HG03025 (cell line): ENCODE results near the gene AKAP13.
A peak's percentile ranks its signal among the peaks of the same experiment; 100 is the strongest.
"Not testable (repeated sequence)": the region's sequence is repeated elsewhere in the genome, so short reads cannot be mapped to it uniquely, and the experiment has no call there.

Experiments
- ATAC-seq: cut with Tn5 transposase; IDR thresholded peaks from one replicate; pipeline ENCODE4 v1.9.1; 2021; ENCODE audit warnings: mild to moderate bottlenecking, moderate library complexity; ENCODE audit not compliant: unreplicated experiment, low FRiP score

The AKAP13 gene

GRCh38 chr15:85430406-85431204, 50.2 kb downstream of the AKAP13 start:
- ATAC-seq = peak; percentile 93

DNA sequence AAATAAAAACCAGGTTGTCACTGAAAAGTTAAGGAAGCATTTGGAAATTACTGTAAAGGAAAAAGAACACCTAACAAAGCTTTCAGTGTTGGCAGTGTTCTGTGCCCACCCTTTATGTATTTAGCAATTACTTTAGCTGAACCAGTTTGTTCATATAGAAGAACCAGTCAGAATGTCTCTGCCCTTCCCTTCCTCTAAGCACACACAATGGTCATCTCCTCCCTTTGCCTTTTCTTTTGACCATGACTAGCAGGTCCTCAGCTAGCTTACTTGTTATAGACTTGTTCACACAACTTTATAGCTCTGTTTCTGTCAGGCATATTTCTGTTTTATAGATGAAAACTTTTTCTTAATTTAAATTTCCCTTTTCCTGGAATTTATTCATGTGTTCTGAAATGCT, 59.6 kb downstream of the AKAP13 start:
- no peak for ATAC-seq

DNA sequence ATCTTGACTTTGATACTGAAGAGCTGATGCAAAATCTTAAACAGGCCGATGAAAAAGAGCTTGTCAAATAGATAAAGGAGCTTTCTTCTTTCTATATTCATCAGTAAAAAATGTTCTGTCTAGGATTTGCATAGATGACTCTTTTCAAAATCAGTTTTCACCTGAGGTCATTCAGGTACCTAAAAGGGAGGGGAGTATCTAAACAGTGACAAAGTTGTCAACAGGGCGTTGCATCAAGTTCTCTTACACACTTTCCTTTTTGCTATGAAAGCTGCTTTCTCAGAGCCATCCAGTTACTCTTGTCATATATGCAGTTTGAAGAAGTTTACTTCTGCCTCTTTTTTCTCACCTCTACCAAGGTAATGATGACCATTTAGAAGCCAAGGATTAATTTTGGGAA, 60.0 kb downstream of the AKAP13 start:
- ATAC-seq = no peak

DNA sequence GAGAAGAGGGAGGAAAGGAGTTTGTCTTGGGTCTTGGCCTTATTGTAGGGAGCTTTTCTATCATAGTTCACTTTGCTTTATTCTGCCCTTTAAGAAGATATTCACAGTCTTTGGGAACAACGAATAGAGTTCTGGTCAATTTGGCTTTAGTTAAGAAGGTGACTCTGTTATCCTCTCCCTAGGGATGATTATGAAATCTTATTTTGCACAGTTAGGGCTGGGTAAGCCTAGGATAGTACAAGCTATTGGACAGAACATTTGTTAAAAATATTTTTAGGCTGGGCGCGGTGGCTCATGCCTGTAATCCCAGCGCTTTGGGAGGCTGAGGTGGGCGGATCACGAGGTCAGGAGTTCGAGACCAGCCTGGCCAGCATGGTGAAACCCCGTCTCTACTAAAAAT, 61.5 kb downstream of the AKAP13 start:
- not testable (repeated sequence) for ATAC-seq

GRCh38 chr15:85443046-85443445, 62.6 kb downstream of the AKAP13 start:
- peak; percentile 28 for ATAC-seq

DNA sequence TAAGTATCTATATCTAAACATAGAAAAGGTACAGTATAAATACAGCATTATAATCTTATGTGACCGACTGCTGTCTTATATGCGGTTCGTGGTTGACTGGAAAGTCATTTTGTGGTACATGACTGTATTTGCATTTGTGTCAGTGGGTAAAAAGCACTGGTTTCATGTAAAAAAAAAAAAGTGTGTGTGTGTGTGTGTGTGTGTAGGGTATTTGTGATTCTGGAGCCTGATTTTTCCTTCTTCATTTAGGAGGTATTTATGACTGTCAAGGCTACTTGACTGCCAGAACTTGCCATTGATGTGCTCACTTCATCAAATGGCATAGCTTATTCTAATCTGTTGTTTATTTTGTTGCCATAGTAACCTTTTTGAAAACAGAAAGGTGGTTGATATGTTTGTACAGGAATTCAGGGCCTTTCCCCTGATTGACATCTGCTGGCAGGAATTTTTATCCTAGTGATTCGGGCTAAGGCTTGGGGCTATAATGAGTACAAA, 63.2 kb downstream of the AKAP13 start:
- peak; percentile 78 for ATAC-seq

- ATAC-seq = no peak
Measured at GRCh38 chr15:85444122-85444745, 63.8 kb downstream of the AKAP13 start.

- no peak for ATAC-seq
Measured at GRCh38 chr15:85445361-85445760, 65.0 kb downstream of the AKAP13 start.

- no peak for ATAC-seq
Measured at GRCh38 chr15:85451099-85451700, 70.8 kb downstream of the AKAP13 start.

DNA sequence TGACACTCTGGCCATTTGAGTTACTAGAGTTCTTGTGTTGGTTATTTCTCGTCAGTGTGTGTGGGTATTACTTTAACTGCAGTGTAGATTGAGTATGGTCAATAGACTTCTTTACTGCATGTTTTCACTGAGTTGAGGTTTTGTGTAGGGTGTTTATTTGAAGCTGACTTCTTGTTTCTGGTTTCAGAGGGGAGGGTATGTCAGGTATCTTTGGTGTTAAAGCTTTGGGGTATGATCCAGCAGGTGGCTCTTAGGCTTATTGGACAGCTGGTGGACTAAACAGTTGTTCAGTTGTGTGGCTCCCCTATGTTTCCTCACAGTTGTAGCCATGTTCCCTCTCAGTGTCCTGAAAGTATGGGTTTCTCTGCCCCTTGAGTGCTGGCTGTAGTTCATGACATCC, 72.0 kb downstream of the AKAP13 start:
- ATAC-seq = no peak

DNA sequence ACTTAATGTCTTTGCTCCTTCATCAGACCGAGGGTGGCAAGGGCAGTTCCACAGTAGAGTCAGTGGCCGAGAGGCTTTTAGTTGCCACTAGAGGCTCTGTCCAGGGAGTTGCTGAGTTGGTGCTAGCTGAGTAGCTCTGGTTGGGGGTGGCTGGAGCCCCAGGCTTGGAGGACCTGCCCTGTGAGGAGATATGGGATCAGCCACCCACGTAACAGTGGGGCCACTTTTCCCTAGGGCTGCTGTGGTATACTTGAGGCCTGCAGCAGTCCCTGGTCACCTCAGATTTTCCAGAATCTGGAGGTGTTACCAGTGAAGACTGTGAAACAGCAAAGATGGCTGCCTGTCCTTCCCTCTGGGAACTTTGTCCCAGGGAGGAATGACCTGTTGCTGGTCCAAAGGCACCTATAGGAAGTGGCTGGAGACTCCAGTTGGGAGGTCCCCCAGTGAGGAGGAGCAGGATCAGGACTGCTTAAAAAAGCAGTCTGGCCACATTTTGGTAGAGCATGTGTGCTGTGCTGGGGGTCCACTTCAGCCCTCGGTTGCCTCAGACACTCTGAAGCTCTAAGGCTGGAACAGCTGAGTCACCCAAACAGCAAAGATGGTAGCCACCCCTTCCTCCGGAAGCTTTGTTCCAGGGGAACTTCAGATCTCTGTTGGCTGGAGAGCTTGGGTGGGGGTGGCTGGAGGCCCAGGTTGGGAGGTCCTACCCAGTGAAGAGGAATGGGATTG, 72.9 kb downstream of the AKAP13 start:
- ATAC-seq = no peak

- no peak for ATAC-seq
Measured at GRCh38 chr15:85454403-85454802, 74.0 kb downstream of the AKAP13 start.

GRCh38 chr15:85455891-85456290, 75.5 kb downstream of the AKAP13 start:
- ATAC-seq = no peak

DNA sequence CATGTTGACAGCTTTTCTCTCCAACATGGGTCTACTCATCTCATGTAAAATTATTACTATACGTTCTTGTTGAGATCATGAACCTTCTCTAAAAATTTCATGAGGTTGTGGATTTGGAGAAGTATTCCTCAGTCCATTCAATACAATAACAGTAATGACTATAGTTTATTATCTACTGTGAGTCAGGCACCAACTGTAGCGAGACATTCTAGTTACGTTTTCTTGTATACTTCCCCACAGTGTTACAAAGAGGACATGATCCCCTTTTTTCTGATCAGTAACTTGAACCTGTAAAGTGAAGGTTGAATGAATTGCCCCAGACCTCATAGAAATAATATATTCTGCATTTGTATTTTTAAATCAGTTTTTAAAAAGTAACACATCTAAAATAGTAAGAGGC, 76.4 kb downstream of the AKAP13 start:
- ATAC-seq = no peak

DNA sequence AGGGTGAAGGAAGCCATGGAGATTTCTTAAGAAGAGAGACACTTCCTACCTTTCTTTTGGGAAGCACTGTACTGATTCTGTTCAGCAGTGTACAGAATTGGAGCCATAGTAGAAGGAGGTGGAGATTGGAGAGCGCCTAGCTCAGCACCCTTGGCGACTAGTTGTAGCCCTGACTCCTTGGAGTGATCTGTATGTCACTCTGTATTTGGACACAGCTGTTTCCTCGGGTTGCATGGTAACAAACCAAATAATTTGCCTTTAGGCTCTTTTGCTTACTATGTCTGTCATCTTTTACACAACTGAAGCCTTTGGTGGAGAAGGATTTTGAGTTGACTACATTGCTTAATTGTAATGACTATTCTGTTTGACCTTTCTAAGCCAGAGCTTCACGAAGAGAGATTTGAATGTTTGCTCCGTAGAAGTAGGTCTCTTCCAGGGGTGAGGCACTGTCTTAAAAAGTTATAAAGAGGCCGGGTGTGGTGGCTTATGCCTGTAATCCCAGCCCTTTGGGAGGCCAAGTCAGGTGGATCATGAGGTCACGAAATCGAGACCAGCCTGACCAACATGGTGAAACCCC, 77.1 kb downstream of the AKAP13 start:
- ATAC-seq = peak; percentile 70

DNA sequence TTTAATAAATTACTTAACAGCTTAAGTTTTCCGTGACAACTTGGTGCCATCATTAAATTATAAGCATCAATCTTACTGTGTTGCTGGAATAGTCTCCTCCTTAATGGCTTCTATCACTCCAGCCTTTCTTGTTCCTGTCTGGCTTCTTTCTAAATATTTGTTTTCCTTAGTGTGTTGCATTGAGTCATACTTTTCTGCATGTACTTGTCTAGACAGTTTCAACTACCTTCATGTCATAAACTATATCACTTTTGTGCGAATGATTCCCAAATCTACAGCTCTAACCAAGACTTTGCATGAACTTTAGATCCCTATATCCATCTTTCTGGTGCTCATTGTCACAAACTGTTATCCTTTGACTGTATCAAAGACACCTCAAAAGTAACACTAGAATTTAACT, 78.4 kb downstream of the AKAP13 start:
- ATAC-seq = no peak

DNA sequence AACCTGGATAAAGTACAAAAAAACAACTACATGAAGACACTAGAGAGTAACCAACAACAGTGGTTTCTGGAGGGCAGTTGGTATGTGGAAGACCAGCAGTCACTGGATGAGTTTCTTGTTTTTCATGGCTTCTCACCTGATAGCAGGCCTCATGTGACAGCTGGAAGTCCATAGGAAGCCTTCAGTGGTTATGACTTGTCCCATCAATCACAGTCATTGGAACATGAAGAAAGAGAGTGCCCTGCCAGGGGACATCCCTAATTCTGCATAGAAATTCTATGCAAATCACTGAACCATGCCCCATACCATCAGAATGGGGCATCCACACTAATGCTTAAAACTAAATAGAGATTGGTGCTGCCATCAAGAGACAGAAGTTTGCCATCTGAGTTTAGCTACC, 81.6 kb downstream of the AKAP13 start:
- no peak for ATAC-seq

DNA sequence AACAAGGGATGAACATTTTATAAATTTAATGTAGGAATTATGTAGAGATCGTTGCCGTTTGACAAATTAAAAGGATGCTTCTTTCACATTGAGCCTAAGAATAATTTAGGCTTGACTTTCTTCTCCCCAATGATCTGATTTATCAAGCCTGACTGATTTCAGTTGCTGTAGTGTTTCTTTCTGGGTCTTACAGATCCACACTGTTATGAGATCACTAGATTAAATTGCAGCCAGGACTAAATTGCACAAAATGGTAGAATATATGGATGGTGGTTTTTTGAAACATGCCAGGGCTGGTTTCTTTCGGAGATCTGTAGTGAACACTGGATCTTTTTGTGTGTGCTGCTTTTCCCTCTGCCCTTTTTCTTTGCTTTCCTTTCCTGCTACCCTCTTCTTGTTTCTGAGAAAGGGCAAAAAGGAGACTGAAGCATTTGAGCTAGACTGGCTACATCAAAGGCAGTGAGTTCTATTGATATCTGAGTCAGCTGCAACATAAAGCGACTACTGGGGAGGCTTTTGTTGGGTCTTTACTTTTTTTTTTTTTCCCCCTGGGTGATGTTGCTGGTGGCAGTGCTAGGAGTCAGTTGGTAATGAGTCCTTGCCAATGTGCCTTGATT, 83.0 kb downstream of the AKAP13 start:
- ATAC-seq = no peak

DNA sequence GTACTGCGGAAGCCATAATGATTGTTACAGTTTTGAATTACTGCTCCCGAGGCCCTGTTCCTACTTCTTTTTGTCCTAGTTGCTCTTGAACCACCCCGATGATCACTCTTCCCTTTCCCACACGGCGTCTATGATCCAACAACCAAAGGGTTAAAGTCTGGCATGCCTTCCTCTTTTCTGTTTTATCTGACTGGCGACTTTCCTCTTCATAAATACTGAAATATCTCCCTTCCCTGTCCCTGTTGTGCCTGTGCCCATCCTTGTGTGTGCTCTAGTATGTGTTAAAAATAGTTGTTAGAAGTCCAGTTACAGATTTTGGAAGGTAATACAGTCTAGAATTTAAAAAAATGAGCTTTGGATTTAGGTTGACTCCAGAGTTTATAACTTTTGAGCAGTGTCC, 83.6 kb downstream of the AKAP13 start:
- ATAC-seq = no peak

- no peak for ATAC-seq
Measured at GRCh38 chr15:85464471-85464870, 84.1 kb downstream of the AKAP13 start.
